GM19397 (cell line): ENCODE data around the gene IL6ST.
A peak's percentile ranks its signal among the peaks of the same experiment; 100 is the strongest.

Experiments
- ATAC-seq: cut with Tn5 transposase; IDR thresholded peaks from one replicate; pipeline ENCODE4 v1.9.1; 2021; ENCODE audit warnings: mild to moderate bottlenecking, moderate library complexity; ENCODE audit not compliant: unreplicated experiment

The IL6ST gene

GRCh38 chr5:55897905-55898304 is 96.9 kb downstream of the IL6ST start:
- no peak for ATAC-seq

GRCh38 chr5:55897206-55897894 is 97.4 kb downstream of the IL6ST start:
- no peak for ATAC-seq

GRCh38 chr5:55896663-55897062 is 98.1 kb downstream of the IL6ST start:
- no peak for ATAC-seq

GRCh38 chr5:55896238-55896637 is 98.5 kb downstream of the IL6ST start:
- ATAC-seq = no peak

- ATAC-seq = no peak
Measured at GRCh38 chr5:55895346-55895745, 99.4 kb downstream of the IL6ST start.

- ATAC-seq = peak; percentile 55
Measured at GRCh38 chr5:55894135-55894534, 100.6 kb downstream of the IL6ST start.

- ATAC-seq = no peak
Measured at GRCh38 chr5:55892479-55892878, 102.3 kb downstream of the IL6ST start.

- ATAC-seq = no peak
Measured at GRCh38 chr5:55888205-55888604, 106.6 kb downstream of the IL6ST start.

- ATAC-seq = no peak
Measured at GRCh38 chr5:55885359-55885758, 109.4 kb downstream of the IL6ST start.
